CD4-positive, alpha-beta T cell (primary cell): ENCODE results near the gene IGFBP5. TPM values are rescaled to one million over a fixed set of nuclear protein-coding genes. Genes with fewer than 3 reads are reported as not detected.

Source experiments
- ATAC-seq: fragments of 200-7000 bp; cut with Tn5 transposase; one replicate; pipeline ENCODE4 v1.10.0; 2022; ENCODE audit warnings: mild to moderate bottlenecking; ENCODE audit not compliant: poor library complexity
- CTCF ChIA-PET: fragments of 350-600 bp; sonication (Branson Sonifier 250); formaldehyde crosslinking; loops from one replicate; lab custom pipeline; 2021; ENCODE audit warnings: antibody characterized with exemption, inconsistent platforms; lab: Charles Lee
- POLR2A ChIA-PET: fragments of 350-600 bp; sonication (Branson Sonifier 250); formaldehyde crosslinking; loops from one replicate; lab custom pipeline; 2021; ENCODE audit warnings: antibody characterized with exemption, inconsistent platforms; lab: Charles Lee
- DNase-seq, 14 experiments: peaks; one replicate each; pipeline ENCODE4 v3.0.0-alpha.2; 2013 to 2020; ENCODE audit warnings: mixed read lengths in 2 of 14
- H3K27ac ChIP-seq, 2 donors: one replicate each; pipeline versions ENCODE4 v1.5.1 to v1.7.0; 2013; ENCODE audit warnings: low read length in 2 of 2, low read depth in 1 of 2, mild to moderate bottlenecking in 1 of 2
- H3K27me3 ChIP-seq, 2 experiments: 1 replicate in 1 of 2; 2 replicates in 1 of 2; pipeline versions ENCODE4 v1.6.1 to v1.7.0; 2013; ENCODE audit warnings: low read length in 2 of 2, control low read depth in 1 of 2, mild to moderate bottlenecking in 1 of 2, moderate library complexity in 1 of 2; ENCODE audit not compliant: insufficient read depth in 2 of 2, control insufficient read depth in 1 of 2
- H3K36me3 ChIP-seq: one replicate; pipeline ENCODE4 v1.6.1; 2013; ENCODE audit warnings: low read length, control low read depth; ENCODE audit not compliant: insufficient read depth
- H3K4me1 ChIP-seq: one replicate; pipeline ENCODE4 v1.6.1; 2013; ENCODE audit warnings: low read length, control low read depth; ENCODE audit not compliant: insufficient read depth
- H3K4me3 ChIP-seq: one replicate; pipeline ENCODE4 v1.5.1; 2013; ENCODE audit warnings: mild to moderate bottlenecking, low read length, moderate library complexity
- H3K9me3 ChIP-seq, 2 experiments: 1 replicate in 1 of 2; 2 replicates in 1 of 2; pipeline versions ENCODE4 v1.6.1 to v1.7.0; 2013; ENCODE audit warnings: low read length in 2 of 2, mild to moderate bottlenecking in 2 of 2, control low read depth in 1 of 2, moderate library complexity in 1 of 2; ENCODE audit not compliant: control insufficient read depth in 1 of 2, insufficient read depth in 1 of 2
- H3K27ac Mint-ChIP-seq: one replicate; pipeline ENCODE4 v1.8.0; 2020; ENCODE audit warnings: mixed read lengths
- H3K27me3 Mint-ChIP-seq: one replicate; pipeline ENCODE4 v1.8.0; 2021; ENCODE audit warnings: mixed read lengths
- H3K36me3 Mint-ChIP-seq: one replicate; pipeline ENCODE4 v1.8.0; 2021; ENCODE audit warnings: low read depth, mixed read lengths
- H3K4me1 Mint-ChIP-seq: one replicate; pipeline ENCODE4 v1.8.0; 2021; ENCODE audit warnings: low read depth, mixed read lengths
- H3K4me3 Mint-ChIP-seq: one replicate; pipeline ENCODE4 v1.8.0; 2020; ENCODE audit warnings: mild to moderate bottlenecking, mixed read lengths
- H3K9me3 Mint-ChIP-seq: one replicate; pipeline ENCODE4 v1.8.0; 2020; ENCODE audit warnings: mixed read lengths
- intact Hi-C, 2 experiments: fragments of 100-400 bp; cut with DNase I in 1 of 2; cut with micrococcal nuclease in 1 of 2; formaldehyde crosslinking; loops; one replicate each; pipeline versions ENCODE4 v1.15.1 to v1.9.0; 2023 to 2025; cut with DNase I, micrococcal nuclease
- total RNA-seq, 174 experiments: library from RNA in 2 of 174; stranded (reverse) in 2 of 174; gene quantifications; one replicate each; pipeline ENCODE4 v1.2.3 and lab custom pipeline; 2021 to 2026
- TF ChIP-seq, protein P1 (sequence below): fragments of 200-600 bp; IDR thresholded peaks from one replicate; pipeline ENCODE4 v1.8.0; 2022; ENCODE audit warnings: antibody characterized with exemption, mild to moderate bottlenecking

IGFBP5 gene
- total RNA-seq, 2 experiments from 2014 or later: not detected

DNA sequence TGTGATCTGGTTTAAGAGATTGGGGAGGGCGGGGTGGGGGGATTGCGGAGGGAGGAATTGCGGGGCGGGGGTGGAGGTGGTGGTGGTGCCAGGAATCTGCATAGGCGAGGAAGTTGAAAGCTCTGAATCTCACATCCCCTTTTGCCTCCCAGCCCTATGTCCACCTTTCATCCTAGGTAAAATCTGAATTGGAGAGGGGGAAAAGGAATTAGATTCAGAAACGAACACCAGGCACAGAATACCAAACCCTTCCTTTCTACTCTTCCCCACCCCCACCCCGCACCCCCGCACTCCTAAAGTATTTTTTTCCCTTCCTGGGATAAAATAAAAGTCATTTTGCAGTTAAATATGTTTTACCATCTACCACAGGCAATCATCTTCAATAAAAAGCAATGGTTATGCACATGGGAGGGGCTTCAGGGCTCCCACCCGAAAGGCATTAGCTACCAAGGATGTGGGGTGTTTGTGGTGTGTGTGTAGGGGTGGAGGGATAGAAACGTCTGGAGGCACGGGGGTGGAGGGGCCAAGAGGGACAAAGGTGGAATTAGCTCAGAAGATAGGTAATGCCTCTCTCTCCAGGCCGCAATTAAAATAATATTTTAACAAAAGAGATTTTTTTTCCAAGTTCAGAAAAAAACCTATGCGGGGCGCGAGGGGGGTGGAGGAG lies 1.8 kb downstream of the IGFBP5 start:
- no peaks in the 10 kb centered on the region for H3K36me3 ChIP-seq
- H3K4me1 ChIP-seq: peaks cover 38% of the 10 kb centered on the region
- peak overlapping the region; percentile 44 for H3K4me3 ChIP-seq
- H3K27ac ChIP-seq: no peak overlapping the region
- CTCF ChIA-PET: no interaction called here
- peaks cover 35% of the 10 kb centered on the region for H3K4me1 Mint-ChIP-seq
- peak overlapping the region; percentile 77 for H3K4me3 Mint-ChIP-seq
- DNase-seq (no peak), ATAC-seq (no peak)
- H3K36me3 Mint-ChIP-seq: no peaks in the 10 kb centered on the region
- peaks cover 58% of the 10 kb centered on the region for H3K27me3 Mint-ChIP-seq
- TF ChIP-seq, protein P1, sequence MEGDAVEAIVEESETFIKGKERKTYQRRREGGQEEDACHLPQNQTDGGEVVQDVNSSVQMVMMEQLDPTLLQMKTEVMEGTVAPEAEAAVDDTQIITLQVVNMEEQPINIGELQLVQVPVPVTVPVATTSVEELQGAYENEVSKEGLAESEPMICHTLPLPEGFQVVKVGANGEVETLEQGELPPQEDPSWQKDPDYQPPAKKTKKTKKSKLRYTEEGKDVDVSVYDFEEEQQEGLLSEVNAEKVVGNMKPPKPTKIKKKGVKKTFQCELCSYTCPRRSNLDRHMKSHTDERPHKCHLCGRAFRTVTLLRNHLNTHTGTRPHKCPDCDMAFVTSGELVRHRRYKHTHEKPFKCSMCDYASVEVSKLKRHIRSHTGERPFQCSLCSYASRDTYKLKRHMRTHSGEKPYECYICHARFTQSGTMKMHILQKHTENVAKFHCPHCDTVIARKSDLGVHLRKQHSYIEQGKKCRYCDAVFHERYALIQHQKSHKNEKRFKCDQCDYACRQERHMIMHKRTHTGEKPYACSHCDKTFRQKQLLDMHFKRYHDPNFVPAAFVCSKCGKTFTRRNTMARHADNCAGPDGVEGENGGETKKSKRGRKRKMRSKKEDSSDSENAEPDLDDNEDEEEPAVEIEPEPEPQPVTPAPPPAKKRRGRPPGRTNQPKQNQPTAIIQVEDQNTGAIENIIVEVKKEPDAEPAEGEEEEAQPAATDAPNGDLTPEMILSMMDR: no peak
- POLR2A ChIA-PET: no interaction called here
- no peaks in the 10 kb centered on the region for H3K9me3 Mint-ChIP-seq
- intact Hi-C loops: no loop called here
- peaks cover 53 to 74% of the 10 kb centered on the region in 2 experiments for H3K27me3 ChIP-seq
- peaks cover 0 to 12% of the 10 kb centered on the region in 2 experiments for H3K9me3 ChIP-seq
- H3K27ac Mint-ChIP-seq: no peak overlapping the region

DNA sequence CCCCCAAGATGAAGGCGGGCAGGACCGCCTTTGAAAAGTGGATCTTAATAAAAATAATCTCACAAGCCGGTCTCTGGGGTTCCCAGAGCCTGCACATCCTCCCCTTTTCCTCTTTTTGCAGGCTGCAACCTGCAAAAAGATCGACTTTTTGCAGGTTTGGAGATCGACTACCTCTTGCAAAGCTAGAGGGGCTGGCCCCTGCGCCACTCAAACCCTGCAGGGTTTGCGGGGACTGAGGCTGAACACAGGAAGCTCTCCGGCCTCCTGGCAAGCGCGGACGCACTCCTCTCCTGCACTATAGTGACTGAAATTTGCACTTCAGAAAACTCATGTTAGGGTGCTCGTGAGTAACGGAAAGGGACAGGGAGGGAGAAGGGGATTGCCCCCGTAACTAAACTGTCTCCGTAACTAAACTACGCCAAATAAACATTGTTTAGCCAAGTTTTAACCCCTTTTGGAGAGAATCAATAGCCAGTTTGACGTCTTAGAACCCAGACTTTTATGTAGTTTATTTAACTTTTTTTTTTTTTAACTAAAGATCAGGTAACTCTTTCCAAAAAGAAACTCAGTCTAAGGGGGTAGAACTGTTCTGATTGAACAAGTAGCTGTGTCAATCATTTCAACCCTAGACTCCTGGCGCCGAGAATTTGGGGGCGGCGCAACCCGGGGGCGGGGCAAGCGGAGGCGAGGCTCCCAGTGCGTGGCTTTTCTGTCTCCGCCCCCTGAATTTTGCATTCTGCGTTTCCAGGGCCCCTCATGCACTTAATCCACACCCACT lies 2.5 kb downstream of the IGFBP5 start:
- Histone ChIP-seq H3K27me3 (peaks cover 51 to 75% of the 10 kb centered on the region in 2 experiments), H3K27ac (no peak overlapping the region), H3K4me1 (peaks cover 38% of the 10 kb centered on the region), H3K36me3 (no peaks in the 10 kb centered on the region), H3K4me3 (peak overlapping the region; percentile 44), H3K9me3 (peaks cover 0 to 12% of the 10 kb centered on the region in 2 experiments)
- Mint-ChIP-seq H3K4me3 (peak overlapping the region; percentile 82), H3K36me3 (no peaks in the 10 kb centered on the region), H3K4me1 (peaks cover 35% of the 10 kb centered on the region), H3K27ac (peak overlapping the region; percentile 80), H3K27me3 (peaks cover 61% of the 10 kb centered on the region), H3K9me3 (no peaks in the 10 kb centered on the region)
- TF ChIP-seq, protein P1: no peak
- intact Hi-C loops: no loop called here
- POLR2A ChIA-PET: interaction anchor here (0.6 kb wide), 1 partner anchor 593 kb away, joined by 3 read pairs; no protein-coding TSS in a partner anchor
- ATAC-seq (peak; percentile 61), DNase-seq (peak in 11 of 14 experiments; percentile 15 to 75 (median 55))
- CTCF ChIA-PET: no interaction called here

DNA sequence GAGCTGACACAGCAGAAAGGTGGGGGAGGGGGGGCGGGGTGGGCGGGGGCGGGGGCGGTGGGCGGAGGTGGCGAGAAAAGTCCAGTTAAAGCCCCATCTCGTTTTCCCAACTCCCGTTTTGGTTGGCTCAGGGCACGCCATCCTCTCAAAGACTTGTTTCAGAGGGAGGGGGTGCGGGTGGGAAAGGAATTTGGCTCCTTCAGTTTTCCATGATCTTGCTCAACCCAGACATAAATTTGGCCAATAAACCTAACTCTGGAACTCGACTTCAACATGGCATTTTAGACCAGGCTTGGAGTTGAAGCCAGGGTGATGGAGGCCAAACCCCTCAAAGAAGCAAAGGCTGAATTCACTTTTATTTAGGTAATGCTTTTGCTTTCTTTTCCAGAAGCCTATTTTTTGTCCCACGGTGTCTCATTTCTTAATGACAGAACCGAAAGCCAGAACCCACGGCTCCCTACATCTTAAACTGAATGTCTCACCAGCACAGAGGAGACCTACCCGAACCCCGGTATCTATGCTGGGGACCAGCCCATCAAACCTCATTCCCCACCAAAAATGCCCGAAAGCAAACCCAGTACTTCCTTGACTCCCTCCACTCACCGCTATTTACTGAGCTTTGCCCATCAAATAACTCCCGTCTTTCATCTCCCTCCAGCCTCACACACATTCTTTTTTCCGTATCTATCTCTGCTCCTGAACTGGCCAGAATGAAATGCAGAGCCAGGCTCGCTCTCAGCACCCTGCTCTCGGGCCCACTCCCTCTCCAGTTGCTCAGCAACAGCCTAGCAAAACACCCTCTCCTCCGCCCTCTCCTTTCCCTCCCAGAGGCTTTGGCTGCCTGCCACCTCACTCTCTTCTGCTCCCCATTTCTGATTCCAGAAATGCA lies 4.3 kb downstream of the IGFBP5 start:
- peaks cover 56 to 72% of the 10 kb centered on the region in 2 experiments for H3K27me3 ChIP-seq
- H3K27me3 Mint-ChIP-seq: peaks cover 77% of the 10 kb centered on the region
- H3K9me3 ChIP-seq: peaks cover 0 to 12% of the 10 kb centered on the region in 2 experiments
- DNase-seq (peak in 6 of 14 experiments; percentile 17 to 68 (median 31)), ATAC-seq (peak; percentile 18)
- H3K4me1 ChIP-seq: peaks cover 38% of the 10 kb centered on the region
- no peak overlapping the region for H3K4me3 ChIP-seq
- no peaks in the 10 kb centered on the region for H3K36me3 ChIP-seq
- H3K27ac ChIP-seq: no peak overlapping the region
- no peaks in the 10 kb centered on the region for H3K36me3 Mint-ChIP-seq
- peak overlapping the region; percentile 72 for H3K4me3 Mint-ChIP-seq
- peaks cover 35% of the 10 kb centered on the region for H3K4me1 Mint-ChIP-seq
- no peak overlapping the region for H3K27ac Mint-ChIP-seq
- intact Hi-C loops: no loop called here
- ChIA-PET POLR2A (no interaction called here), CTCF (no interaction called here)
- TF ChIP-seq, protein P1: no peak
- H3K9me3 Mint-ChIP-seq: no peaks in the 10 kb centered on the region
